Tibial nerve (tissue), 4 donors: ENCODE results near the gene MARCO. TPM values are rescaled to one million over a fixed set of nuclear protein-coding genes. Genes with fewer than 3 reads are reported as not detected.

Experiments
- DNase-seq, 2 donors: peaks; one replicate each; pipeline ENCODE4 v3.0.0-alpha.2; 2019; ENCODE audit warnings: low spot score in 2 of 2
- H3K27ac ChIP-seq, 4 donors: fragments of 200-600 bp; sonication (generic) in 3 of 4; one replicate each; pipeline ENCODE4 v1.5.1; 2017 to 2019; ENCODE audit warnings: mild to moderate bottlenecking in 1 of 4
- H3K27me3 ChIP-seq, 2 donors: fragments of 200-600 bp; sonication (generic) in 1 of 2; one replicate each; pipeline versions ENCODE4 v1.5.1 to v1.6.0; 2017 to 2019
- H3K36me3 ChIP-seq, 3 donors: fragments of 200-600 bp; sonication (generic); one replicate each; pipeline ENCODE4 v1.5.1; 2018 to 2019
- H3K4me1 ChIP-seq, 4 donors: fragments of 200-600 bp; sonication (generic) in 3 of 4; one replicate each; pipeline ENCODE4 v1.5.1; 2017 to 2019
- H3K4me3 ChIP-seq, 4 donors: fragments of 200-600 bp; sonication (generic) in 3 of 4; one replicate each; pipeline ENCODE4 v1.5.1; 2017 to 2019; ENCODE audit warnings: mild to moderate bottlenecking in 1 of 4, moderate library complexity in 1 of 4
- H3K9me3 ChIP-seq, 4 donors: fragments of 200-600 bp; sonication (generic) in 3 of 4; one replicate each; pipeline ENCODE4 v1.5.1; 2017 to 2019
- CTCF ChIP-seq, 5 experiments: fragments of 200-600 bp in 3 of 5; fragments of 450-650 bp in 2 of 5; sonication (generic) in 3 of 5; IDR thresholded peaks; one replicate each; pipeline ENCODE4 v1.5.1; 2016 to 2019; ENCODE audit warnings: antibody characterized with exemption in 5 of 5, mild to moderate bottlenecking in 3 of 5, moderate library complexity in 2 of 5
- EP300 ChIP-seq, 2 donors: sonication (generic); formaldehyde crosslinking; IDR thresholded peaks; one replicate each; pipeline ENCODE4 v1.6.1; 2017; ENCODE audit warnings: antibody characterized with exemption in 2 of 2, mild to moderate bottlenecking in 1 of 2
- POLR2A ChIP-seq, 2 donors: fragments of 450-650 bp; IDR thresholded peaks; one replicate each; pipeline ENCODE4 v1.6.1; 2017; ENCODE audit warnings: antibody characterized with exemption in 2 of 2, mild to moderate bottlenecking in 2 of 2, moderate library complexity in 2 of 2
- WGBS, 2 donors: methylation state at CpG; one replicate each; pipeline ENCODE4 v1.1.5; 2018; 5-methylcytosine and 5-hydroxymethylcytosine counted together
- total RNA-seq, 4 donors: library from RNA; depleted of rRNA; stranded (reverse); fragments of >200 nt; gene quantifications; one replicate each; pipeline ENCODE4 v1.1.0, GENCODE V29; 2016

The MARCO gene
- total RNA-seq, 4 donors from 2014 or later = 11.1 to 59.4 (median 14.8) TPM

- 57 to 78% methylated on average over 1 of the region's 1 CpG for WGBS, 2 donors
- no peak overlapping the region for H3K4me3 ChIP-seq
These were observed 16.0 kb upstream of the MARCO start for GRCh38 chr2:118925981-118926380.

GRCh38 chr2:118929059-118929458 is 12.9 kb upstream of the MARCO start:
- WGBS, 2 donors = 76 to 88% methylated on average over 1 of the region's 1 CpG
- no peak for DNase-seq
- H3K9me3 ChIP-seq = peaks cover 0 to 33% (median 5%) of the 10 kb centered on the region in 4 donors
- no peaks in the 10 kb centered on the region for H3K27me3 ChIP-seq
- H3K36me3 ChIP-seq = no peaks in the 10 kb centered on the region
- no peaks in the 10 kb centered on the region for H3K4me1 ChIP-seq
- no peak for TF ChIP-seq EP300 (IDR thresholded peaks at IDR 0.05)
- no peak for TF ChIP-seq CTCF (IDR thresholded peaks at IDR 0.05)
- TF ChIP-seq POLR2A (IDR thresholded peaks at IDR 0.05) = no peak
- no peak overlapping the region for H3K4me3 ChIP-seq
- H3K27ac ChIP-seq = no peak overlapping the region

More at GRCh38 chr2:118925981-118926380, 16.0 kb upstream of the MARCO start:
- peaks cover 0 to 5% (median 0%) of the 10 kb centered on the region in 4 donors for H3K9me3 ChIP-seq
- H3K27ac ChIP-seq = no peak overlapping the region
- H3K36me3 ChIP-seq = no peaks in the 10 kb centered on the region
- DNase-seq = no peak
- H3K4me1 ChIP-seq = no peaks in the 10 kb centered on the region
- H3K27me3 ChIP-seq = no peaks in the 10 kb centered on the region
- TF ChIP-seq POLR2A (IDR thresholded peaks at IDR 0.05) (no peak), EP300 (IDR thresholded peaks at IDR 0.05) (no peak), CTCF (IDR thresholded peaks at IDR 0.05) (no peak)

GRCh38 chr2:118932949-118933348 is 9.0 kb upstream of the MARCO start:
- Histone ChIP-seq H3K27me3 (no peaks in the 10 kb centered on the region), H3K27ac (no peak overlapping the region), H3K36me3 (no peaks in the 10 kb centered on the region), H3K4me3 (no peak overlapping the region), H3K4me1 (no peaks in the 10 kb centered on the region), H3K9me3 (peaks cover 0 to 36% (median 5%) of the 10 kb centered on the region in 4 donors)
- no peak for DNase-seq
- TF ChIP-seq EP300 (IDR thresholded peaks at IDR 0.05) = no peak
- TF ChIP-seq POLR2A (IDR thresholded peaks at IDR 0.05) = no peak
- no peak for TF ChIP-seq CTCF (IDR thresholded peaks at IDR 0.05)
- WGBS, 2 donors = 37 to 42% methylated on average over 1 of the region's 1 CpG

GRCh38 chr2:118936306-118936705 is 5.7 kb upstream of the MARCO start:
- peaks cover 0 to 31% (median 5%) of the 10 kb centered on the region in 4 donors for H3K9me3 ChIP-seq
- no peaks in the 10 kb centered on the region for H3K36me3 ChIP-seq
- no peaks in the 10 kb centered on the region for H3K27me3 ChIP-seq
- no peak overlapping the region for H3K4me3 ChIP-seq
- no peaks in the 10 kb centered on the region for H3K4me1 ChIP-seq
- DNase-seq = no peak
- H3K27ac ChIP-seq = no peak overlapping the region
- WGBS, 2 donors = 34 to 44% methylated on average over 2 of the region's 2 CpGs
- TF ChIP-seq CTCF (IDR thresholded peaks at IDR 0.05) (no peak), POLR2A (IDR thresholded peaks at IDR 0.05) (no peak)

- no peaks in the 10 kb centered on the region for H3K27me3 ChIP-seq
- H3K27ac ChIP-seq = no peak overlapping the region
- no peaks in the 10 kb centered on the region for H3K36me3 ChIP-seq
- no peaks in the 10 kb centered on the region for H3K4me1 ChIP-seq
- no peak for DNase-seq
- H3K9me3 ChIP-seq = peaks cover 0 to 25% (median 5%) of the 10 kb centered on the region in 4 donors
- TF ChIP-seq POLR2A (IDR thresholded peaks at IDR 0.05) (no peak), CTCF (IDR thresholded peaks at IDR 0.05) (no peak), EP300 (IDR thresholded peaks at IDR 0.05) (no peak)
- 65 to 74% methylated on average over 6 of the region's 6 CpGs for WGBS, 2 donors
- no peak overlapping the region for H3K4me3 ChIP-seq
These were observed 5.1 kb upstream of the MARCO start for GRCh38 chr2:118936936-118937335.
